Chondrocyte (in vitro differentiated cells): ENCODE results near the gene TARS3. TPM values are rescaled to one million over a fixed set of nuclear protein-coding genes. Genes with fewer than 3 reads are reported as not detected.
"Not testable (repeated sequence)": the region's sequence is repeated elsewhere in the genome, so short reads cannot be mapped to it uniquely, and the experiment has no call there.

Experiments used
- DNase-seq: peaks from one replicate; pipeline ENCODE4 v3.0.0; 2021; ENCODE audit warnings: mixed read lengths, low spot score
- H3K27ac Mint-ChIP-seq: one replicate; pipeline ENCODE4 v1.8.0; 2021; ENCODE audit warnings: mild to moderate bottlenecking, moderate library complexity, mixed read lengths; ENCODE audit not compliant: unreplicated experiment
- H3K27me3 Mint-ChIP-seq: 2 replicates; pipeline ENCODE4 v1.8.0; 2021; ENCODE audit warnings: low read depth, mixed read lengths
- H3K36me3 Mint-ChIP-seq: 2 replicates; pipeline ENCODE4 v1.8.0; 2021; ENCODE audit warnings: low read depth, mixed read lengths
- H3K4me1 Mint-ChIP-seq: 2 replicates; pipeline ENCODE4 v1.8.0; 2021; ENCODE audit warnings: low read depth, mild to moderate bottlenecking, mixed read lengths
- H3K4me3 Mint-ChIP-seq: one replicate; pipeline ENCODE4 v1.8.0; 2021; ENCODE audit warnings: mild to moderate bottlenecking, moderate library complexity, mixed read lengths; ENCODE audit not compliant: unreplicated experiment
- H3K9me3 Mint-ChIP-seq: 2 replicates; pipeline ENCODE4 v1.8.0; 2021; ENCODE audit warnings: low read depth, mixed read lengths
- CTCF ChIP-seq: fragments of 200-600 bp; sonication (generic); IDR thresholded peaks from 2 replicates; pipeline ENCODE4 v1.5.0; 2021; ENCODE audit warnings: antibody characterized with exemption, mild to moderate bottlenecking, moderate library complexity
- total RNA-seq: library from RNA; stranded (reverse); gene quantifications from 3 replicates; pipeline ENCODE4 v1.2.1, GENCODE V29; 2021

Gene TARS3
- total RNA-seq, 1 donor from 2014 or later, result 10.7 TPM

- Mint-ChIP-seq H3K36me3 (peaks cover 13% of the 10 kb centered on the region), H3K27me3 (no peaks in the 10 kb centered on the region), H3K4me1 (peaks cover 3% of the 10 kb centered on the region), H3K27ac (no peak overlapping the region), H3K4me3 (no peak overlapping the region), H3K9me3 (no peaks in the 10 kb centered on the region)
- DNase-seq, result no peak
- no peak for TF ChIP-seq CTCF
Observed at GRCh38 chr15:101635944-101636727, 88.1 kb downstream of the TARS3 start.

- Mint-ChIP-seq H3K27me3 (no peaks in the 10 kb centered on the region), H3K27ac (no peak overlapping the region), H3K36me3 (peaks cover 6% of the 10 kb centered on the region), H3K9me3 (no peaks in the 10 kb centered on the region), H3K4me3 (no peak overlapping the region), H3K4me1 (no peaks in the 10 kb centered on the region)
- no peak for TF ChIP-seq CTCF
- no peak for DNase-seq
Observed at GRCh38 chr15:101633356-101633755, 90.9 kb downstream of the TARS3 start.

- not testable (repeated sequence) for DNase-seq, H3K4me1 Mint-ChIP-seq, H3K27ac Mint-ChIP-seq, H3K27me3 Mint-ChIP-seq, H3K4me3 Mint-ChIP-seq
- H3K36me3 Mint-ChIP-seq, result peaks cover 14% of the 10 kb centered on the region
- H3K9me3 Mint-ChIP-seq, result peaks cover 20% of the 10 kb centered on the region
Observed at GRCh38 chr15:101626729-101627128, 97.5 kb downstream of the TARS3 start.

GRCh38 chr15:101625980-101626379 lies 98.3 kb downstream of the TARS3 start:
- DNase-seq, result no peak
- Mint-ChIP-seq H3K27ac (no peak overlapping the region), H3K9me3 (peaks cover 20% of the 10 kb centered on the region), H3K36me3 (peaks cover 14% of the 10 kb centered on the region), H3K27me3 (no peaks in the 10 kb centered on the region), H3K4me1 (peaks cover 6% of the 10 kb centered on the region), H3K4me3 (no peak overlapping the region)
- no peak for TF ChIP-seq CTCF

- Mint-ChIP-seq H3K27ac (no peak overlapping the region), H3K27me3 (no peaks in the 10 kb centered on the region), H3K4me3 (no peak overlapping the region), H3K4me1 (peaks cover 14% of the 10 kb centered on the region), H3K9me3 (peaks cover 20% of the 10 kb centered on the region), H3K36me3 (peaks cover 14% of the 10 kb centered on the region)
- no peak for DNase-seq
- no peak for TF ChIP-seq CTCF
Observed at GRCh38 chr15:101625184-101625583, 99.1 kb downstream of the TARS3 start.
